ENCODE data around the gene TADA2B.
A peak's percentile ranks its signal among the peaks of the same experiment; 100 is the strongest.
"Not testable (repeated sequence)": the region's sequence is repeated elsewhere in the genome, so short reads cannot be mapped to it uniquely, and the experiment has no call there.

Gene TADA2B

DNA sequence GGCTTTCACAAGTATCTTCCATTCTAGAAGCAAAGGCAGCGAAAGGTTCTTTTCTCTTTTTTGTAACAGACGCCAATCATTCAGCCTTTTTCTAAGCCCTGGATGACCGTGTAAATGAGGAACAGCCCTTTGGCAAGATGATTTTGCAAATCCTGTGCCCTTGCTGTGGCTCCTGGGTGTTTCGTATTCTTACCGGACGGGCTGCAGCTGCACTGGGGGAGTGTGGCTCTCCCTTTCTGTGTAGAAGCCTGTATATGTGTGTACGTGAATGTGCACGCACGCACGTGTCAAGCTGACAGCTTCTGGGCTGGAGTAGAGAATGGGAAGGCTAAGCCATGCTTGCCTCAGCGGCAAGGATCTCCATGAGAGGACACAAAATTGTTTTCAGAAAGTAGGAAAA lies 16.5 kb downstream of the TADA2B start:
- no peak for DNase-seq (ENCODE audit: low read depth, low spot score)

DNA sequence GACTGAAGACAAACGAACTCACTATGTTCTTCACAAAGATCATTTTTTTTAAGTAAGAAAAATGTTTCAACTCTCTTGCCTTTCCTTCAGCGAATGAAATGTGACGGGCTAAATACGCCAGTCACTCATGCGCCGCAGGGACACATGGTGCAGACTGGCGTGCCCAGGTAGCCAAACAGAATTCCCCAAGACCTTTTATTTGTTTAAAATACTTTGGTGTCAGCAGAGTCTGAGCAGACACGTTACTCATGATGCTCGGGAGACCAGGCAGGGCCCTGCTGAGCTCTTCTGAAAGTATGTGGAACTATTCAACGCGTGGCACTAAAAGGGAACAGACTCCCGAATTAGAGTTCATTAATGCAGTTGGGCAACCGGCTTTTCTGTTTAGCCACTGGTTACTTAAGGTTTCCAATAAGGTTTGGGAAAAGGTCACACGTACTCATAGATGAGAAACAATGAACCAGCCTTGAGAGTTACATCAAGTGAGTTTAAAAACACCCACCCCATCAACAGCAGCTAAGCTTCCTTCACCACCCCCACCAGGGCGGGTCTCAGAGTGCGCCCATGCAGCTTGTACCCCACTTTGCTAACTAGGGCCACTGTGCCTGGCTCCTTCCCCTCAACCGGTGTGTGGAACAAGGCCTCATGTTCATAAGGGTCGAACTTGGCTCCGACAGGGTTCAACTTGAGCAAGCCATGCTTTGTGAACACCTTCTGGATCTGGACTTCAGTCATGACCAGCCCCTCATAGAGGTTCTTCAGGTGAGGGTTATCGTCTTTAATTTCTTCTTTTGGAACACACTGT lies 17.4 kb downstream of the TADA2B start:
- no peak for DNase-seq (ENCODE audit: low read depth, low spot score)

DNA sequence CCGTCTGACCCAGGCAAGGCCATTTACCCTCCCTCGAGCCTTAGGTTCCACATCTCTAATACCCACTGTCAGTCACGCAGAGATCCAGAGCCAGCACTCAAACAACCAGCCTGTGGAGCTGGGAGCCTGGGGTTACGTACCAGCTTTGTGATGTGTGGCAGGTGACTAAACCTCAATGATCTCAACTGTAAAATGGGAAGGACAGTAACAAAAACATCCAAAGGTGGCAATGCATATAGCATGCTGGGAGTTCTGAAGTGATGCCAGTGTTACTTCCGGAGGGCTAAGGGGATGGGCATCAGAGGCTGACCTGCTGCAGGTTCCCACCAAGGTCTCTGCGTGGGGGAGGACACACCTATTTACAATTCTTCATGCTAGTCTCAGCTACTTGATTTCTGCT lies 18.6 kb downstream of the TADA2B start:
- DNase-seq (ENCODE audit: low read depth, low spot score): no peak

DNA sequence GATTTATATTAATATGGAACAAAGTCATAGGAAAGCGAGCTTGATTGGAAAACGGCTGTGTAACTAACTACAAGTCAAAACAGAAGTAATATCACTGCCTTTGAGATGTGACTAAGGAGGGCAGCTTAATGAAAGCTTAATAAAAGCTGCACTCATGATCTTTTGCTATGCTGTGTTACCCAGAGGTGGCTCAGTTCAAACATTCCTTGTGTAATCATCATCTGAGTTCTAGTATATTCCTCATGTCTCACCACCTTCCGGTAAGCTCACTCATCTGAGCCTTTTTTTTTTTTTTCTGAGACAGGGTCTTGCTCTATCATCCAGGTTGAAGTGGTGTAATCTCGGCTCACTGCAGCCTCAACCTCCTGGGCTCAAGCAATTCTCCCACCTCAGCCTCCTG lies 19.6 kb downstream of the TADA2B start:
- no peak for DNase-seq (ENCODE audit: low read depth, low spot score)

DNA sequence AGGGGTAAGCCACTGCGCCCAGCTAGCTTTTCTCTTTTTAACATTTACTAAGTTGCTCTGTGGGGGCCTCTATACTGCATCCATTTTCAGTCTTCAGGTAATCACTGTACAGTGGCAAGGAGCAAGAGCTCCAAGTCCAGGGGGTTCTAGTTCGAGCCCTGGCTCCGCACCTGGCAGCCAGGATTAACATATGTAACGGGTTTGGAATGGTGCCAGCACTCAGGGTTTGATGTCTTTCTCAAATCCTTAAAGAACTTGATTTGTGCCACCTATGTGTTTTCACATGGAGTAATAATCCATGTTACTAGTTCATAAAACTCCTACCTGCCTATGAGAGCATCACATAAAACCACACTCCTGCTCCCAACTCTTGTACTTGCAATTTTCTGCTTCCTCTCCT lies 20.2 kb downstream of the TADA2B start:
- DNase-seq (ENCODE audit: low read depth, low spot score): no peak

DNA sequence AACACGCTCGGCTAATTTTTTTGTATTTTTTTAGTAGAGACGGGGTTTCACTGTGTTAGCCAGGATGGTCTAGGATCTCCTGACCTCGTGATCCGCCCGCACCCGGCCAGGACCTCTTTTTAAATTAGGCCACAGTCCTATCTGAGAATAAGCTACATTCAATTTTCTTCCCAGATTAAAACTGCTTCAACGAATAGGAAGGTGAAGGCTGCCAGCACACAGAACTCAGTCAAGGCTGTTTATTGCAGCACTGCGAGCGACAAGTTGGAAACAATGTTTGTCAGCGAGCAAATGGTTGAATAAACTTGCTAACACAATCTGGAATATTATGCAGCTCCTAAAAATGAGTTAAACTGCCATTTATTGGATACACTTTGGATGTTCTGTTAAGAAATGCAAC lies 22.8 kb downstream of the TADA2B start:
- DNase-seq (ENCODE audit: low read depth, low spot score): no peak

DNA sequence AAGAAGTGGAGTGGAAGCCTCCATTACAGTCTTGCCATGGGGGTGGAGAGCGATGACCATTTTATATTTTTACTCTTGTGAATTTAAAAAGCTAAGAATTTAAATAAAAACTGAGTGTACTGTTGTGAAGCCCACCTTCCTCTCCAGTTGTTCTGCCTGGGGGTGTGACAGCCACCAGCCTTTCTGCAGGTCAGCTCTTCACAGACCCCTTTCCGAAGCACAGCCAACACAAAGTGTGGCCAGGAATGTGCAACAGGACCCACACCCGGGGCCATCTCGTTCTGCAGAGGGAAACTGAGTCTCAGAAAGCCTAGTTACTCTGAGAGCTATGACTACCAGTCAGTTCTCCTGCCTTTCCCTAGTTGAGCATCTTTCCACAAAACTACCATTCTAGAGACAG lies 23.3 kb downstream of the TADA2B start:
- DNase-seq (ENCODE audit: low read depth, low spot score): no peak

DNA sequence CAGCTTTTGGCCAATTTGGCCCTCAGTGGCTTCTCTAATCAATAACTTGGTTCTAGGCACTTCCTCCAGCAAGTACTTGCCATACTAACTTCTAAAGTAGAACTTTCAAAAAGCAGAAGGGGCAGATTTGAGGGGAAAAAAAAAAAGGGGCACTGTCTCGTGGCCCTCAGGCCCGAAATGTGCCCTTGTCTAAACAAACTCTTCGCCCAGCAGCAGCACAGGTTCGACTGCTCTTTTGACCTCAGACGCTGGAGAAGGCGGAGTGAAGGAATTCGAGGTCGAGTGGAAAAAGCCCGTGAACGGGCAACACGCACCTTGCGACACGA lies 23.9 kb downstream of the TADA2B start:
- no peak for DNase-seq (ENCODE audit: low read depth, low spot score)

DNA sequence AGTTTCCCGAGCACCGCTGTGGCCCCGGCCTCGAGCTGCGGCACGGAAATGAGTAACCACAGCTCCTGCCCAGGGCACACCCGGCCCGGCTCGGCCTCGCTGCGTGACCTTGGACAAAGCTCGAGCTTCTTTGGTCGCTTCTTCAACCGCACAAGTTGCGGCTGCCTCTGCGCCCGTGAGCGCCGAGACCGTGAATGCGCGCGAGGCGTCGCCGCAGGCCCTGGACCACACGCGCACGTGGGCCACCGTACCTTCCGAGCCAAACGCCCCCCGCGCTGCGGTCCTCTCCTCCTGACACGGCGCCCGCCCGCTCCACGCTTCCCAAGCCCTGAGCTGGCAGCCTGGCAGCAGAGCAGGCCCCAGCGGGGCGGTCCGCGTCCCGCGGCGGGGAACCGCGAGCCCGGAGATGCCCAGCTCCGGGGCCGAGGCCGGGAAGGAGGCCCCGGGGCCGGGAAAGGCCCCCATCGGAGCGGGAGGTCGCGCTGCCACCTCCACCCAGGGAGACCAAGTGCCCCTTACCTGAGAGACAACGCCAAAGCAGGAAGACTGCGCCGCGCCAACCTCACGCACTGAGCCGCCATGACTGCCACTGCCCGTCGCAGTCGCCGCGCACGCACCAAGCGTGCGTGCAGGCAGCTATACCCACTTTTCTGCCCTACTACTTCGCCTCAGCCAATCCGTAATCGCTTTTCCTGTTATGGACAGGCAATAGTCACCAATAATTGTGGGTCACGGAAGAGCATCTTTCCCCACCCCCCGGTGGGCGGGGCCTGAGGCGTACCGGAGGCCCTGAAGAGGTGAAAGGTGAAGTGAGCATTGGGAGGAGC lies 24.5 kb downstream of the TADA2B start, which contains the start of gene GRPEL1:
TSS of gene GRPEL1 (minus strand) at position 613 of the 827 bp plus-strand sequence. CDS start at position 581, 32 bp downstream.
- peak; percentile 98 for DNase-seq (ENCODE audit: low read depth, low spot score)

DNA sequence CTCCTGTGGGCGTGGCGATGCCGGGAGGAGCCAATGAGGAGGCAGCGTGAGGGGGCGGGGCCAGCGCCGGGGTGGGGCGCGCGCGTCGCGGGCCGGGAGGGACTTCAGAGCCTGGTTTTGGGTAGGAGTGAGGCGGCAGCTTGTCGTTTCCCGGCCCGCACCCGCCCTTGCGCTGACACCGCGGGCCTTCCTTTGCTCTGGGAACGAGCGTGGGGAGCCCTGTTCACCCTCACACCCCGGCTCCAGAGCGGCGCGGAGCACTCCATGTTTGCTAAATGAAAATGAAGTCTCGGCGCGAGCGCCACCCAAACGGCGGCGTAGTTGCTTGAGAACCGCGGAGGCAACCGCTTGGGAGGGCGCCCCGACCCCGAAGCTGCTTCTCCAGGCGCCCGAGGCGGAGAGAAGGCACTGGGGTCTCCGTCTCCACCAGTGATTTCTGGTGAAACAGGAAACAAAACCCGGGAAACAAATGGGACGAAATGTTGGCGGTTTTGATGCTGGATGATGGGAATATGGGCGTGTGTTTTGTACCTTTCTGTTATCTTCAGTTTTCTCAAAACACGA lies 25.2 kb downstream of the TADA2B start:
- no peak for DNase-seq (ENCODE audit: low read depth, low spot score)

DNA sequence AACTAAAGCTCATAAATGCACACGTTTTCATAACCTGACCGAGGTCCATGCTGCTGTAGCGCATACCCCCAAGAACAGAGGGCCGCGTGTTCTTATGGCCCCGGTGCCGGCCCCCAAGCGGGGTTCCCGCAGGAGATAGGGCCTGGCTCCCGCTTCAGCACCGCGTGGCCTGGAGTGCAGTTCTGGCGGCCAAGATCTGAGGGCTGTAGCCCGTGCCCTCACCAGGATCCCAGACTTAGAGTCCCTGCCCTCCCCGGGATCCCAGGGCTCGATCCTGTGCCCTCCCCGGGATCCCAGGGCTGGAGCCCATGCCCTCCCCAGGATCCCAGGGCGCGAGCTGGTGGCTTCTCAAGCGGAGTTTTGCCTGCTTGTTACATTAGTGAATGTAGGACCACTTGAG lies 25.7 kb downstream of the TADA2B start:
- no peak for DNase-seq (ENCODE audit: low read depth, low spot score)

DNA sequence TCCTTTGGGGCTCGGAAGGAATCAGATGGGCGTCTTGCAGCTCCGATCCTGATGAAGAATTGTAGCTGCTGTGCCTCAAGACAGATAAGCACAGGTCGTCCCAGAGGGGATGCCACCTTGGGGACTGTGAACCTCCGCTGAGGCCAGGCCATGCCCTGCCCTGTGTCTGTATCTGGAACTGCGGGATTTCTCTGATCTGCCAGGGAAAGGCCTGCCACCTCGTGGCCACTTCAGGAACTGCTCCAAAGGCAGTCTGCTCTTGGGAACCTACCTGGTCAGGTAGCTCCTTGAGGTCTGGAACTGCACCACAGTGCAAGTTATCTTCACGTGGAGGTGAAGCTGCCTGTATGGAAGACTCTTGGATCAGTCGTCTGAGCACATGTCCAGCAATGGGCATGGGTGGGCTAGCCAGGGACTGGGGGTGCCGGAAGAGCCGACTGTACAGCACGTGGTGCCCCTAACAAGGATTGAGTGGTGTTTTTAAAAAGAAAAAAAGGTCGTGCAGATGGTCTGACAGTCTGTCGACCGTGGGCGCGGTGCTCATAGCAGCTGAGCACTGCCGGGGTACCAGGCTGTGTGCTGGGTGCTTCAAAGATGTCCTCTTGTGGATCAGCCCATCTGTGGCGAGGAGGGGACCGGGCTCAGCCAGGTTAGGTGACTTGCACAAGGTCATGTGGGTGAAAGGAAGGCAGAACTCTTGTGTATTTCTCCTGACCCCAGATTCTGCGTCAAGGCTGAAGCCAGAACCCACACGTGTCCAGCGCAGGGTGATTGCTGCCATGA lies 27.7 kb downstream of the TADA2B start:
- no peak for DNase-seq (ENCODE audit: low read depth, low spot score)

DNA sequence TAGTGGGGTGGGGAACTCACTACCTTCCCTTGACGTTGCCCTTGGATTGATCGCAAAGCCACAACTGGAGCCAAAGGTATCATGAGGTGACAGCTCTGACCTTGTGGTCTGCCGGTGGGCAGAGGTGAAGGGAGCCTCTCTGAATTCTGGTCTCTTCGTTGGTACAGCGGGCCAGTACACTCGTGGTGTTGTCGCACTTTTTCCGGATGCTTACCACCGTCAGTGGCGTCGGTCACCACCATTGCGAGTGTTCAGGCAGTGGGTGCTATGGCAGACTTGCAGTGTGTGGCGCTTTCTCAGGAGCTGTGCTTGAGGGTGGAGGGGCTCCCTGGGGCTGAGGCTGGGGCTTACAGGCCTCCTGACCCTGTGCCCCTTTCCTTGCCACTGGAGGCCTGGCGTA lies 29.9 kb downstream of the TADA2B start:
- DNase-seq (ENCODE audit: low read depth, low spot score): no peak

DNA sequence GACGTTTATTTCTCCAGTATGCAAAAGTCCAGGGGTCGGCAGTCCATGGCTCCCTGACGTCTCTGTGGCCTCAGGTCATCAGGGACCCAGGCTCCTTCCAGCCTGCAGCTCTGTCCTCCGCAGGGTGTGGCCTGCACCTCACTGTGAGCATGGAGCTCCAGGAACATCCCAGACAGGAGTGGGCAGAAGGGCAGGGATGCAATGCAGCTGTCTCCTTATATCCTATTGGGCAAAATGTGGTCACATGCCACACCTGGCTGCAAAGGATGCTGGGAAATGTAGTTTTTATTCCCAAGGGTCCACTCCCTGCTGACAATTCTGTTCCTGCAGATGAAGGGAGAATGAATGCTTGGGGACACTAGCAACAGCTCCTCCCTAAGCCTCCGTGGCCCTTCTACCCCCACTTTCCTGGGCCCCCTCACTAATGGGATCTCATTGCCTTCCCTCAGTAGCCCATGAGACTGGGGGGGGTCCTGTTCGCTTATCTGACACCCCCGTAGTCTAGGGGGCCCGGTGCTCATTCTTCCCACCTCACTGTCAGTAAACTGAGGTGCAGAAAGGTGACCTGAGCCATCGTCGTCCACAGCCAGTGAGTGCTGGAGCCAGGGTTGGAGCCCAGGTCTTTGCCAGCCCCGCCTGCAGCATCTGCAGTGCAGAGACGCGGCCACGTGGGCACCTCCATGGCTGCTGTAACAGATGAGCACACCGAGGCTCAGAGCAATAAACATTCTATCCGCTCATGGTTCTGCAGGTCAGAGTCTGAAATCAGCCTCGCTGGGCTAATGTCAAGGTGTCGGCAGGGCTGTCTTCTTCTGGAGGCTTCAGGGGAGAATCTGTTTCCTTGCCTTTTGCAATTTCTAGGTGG lies 30.6 kb downstream of the TADA2B start:
- no peak for DNase-seq (ENCODE audit: low read depth, low spot score)

DNA sequence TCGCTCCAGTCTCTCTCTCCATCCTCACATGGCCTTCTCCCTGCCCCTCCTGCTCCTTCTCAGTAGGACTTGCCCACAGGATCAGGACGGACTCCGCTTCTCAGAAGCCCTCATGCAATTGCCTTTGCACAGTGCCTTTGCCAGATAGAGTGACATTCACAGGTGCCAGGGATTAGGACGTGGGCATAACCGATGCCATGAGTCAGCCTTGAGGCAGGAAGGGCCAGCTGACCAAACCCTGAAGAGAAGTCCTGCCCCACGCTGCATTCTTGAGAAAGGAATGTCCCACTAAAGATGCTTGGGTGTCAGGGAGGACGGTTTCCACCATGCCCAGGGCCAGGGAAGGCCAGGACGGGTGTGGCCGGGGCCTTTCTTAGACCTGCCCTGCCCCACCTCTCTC lies 31.3 kb downstream of the TADA2B start:
- no peak for DNase-seq (ENCODE audit: low read depth, low spot score)

DNA sequence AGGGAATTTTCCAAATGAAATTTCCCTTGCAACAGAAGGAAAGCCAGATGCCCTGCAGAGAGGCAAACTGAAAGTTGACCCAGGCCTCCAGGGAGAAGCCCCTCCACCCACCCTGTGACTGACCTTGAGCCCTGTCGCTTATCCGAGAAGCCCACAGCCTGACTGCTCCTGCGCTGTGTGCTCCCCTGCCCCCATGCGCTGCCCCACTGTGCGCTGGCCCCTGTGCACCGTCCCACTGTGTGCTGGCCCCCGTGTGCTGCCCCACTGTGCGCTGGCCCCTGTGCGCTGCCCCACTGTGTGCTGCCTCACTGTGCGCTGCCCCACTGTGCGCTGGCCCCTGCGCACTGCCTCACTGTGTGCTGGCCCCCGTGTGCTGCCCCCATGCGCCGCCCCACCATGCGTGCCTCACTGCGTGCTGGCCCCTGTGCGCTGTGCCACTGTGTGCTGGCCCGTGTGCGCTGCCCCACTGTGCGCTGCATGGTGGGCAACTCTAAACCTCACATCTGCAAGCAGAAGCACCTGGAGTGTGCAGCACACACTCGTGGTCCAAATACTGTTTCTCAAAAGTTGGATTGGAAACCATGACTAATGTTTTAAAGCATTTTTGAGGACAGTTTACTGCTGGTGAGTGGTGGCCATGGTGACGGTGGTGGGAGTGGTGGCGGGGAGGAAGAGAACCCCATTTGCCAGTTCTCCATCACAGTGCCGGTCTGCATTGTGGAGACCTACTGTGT lies 33.0 kb downstream of the TADA2B start:
- no peak for DNase-seq (ENCODE audit: low read depth, low spot score)

DNA sequence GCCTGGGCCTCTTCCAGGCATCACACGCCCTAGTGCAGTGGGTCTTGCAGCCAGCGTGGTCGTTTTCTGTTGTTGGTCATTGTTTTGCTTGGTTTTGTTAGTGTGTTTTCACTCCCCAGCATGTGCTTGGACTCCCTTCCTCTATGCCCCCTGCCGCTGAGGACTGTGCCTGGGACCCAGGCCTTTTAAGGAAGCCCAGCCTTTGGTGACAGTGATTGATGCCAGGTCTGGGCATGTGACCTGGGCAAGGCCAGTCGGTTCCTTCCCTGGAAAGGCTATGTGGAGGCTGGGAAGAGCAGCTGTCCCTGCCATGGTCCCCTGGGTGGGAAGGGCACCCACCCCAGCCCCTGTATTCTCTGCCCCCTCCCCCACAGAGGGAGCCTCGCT lies 33.5 kb downstream of the TADA2B start:
- no peak for DNase-seq (ENCODE audit: low read depth, low spot score)

DNA sequence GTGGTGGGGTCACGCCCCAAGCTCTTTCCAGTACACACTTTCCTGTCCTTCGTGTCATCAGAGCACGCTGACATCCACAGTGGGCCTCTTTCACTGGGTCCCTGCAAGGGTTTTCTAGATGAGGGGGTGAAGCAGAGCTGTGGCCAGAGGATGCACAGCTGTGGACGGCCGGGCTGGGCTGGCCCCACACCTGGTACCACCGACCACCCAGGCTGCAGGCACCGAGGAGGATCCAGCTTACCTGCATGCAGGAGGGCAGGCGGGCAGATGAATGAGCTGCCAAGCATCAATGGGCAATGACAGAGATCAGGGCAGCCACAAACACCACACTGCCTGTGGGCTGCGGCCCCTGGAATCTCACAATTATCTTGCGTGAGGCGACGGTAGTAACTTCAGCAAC lies 34.2 kb downstream of the TADA2B start:
- no peak for DNase-seq (ENCODE audit: low read depth, low spot score)

DNA sequence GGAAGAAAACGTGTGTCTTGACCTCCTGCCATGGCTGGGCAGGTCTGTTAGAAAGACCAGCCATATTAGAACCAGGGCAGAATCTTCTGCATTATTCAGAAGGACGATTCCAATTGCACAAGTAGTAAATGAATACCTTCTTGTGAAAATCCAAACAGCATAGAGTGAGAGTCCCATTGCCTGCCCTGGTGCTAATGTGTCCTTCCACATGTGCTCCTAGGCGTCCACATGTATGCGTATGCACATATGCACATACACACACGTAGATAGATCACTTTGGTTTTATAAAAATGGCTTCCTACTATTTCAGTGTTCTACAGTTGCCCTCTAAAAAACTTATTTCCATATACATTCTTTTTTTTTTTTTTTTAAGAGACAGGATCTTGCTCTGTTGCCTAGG lies 34.9 kb downstream of the TADA2B start:
- DNase-seq (ENCODE audit: low read depth, low spot score): no peak

DNA sequence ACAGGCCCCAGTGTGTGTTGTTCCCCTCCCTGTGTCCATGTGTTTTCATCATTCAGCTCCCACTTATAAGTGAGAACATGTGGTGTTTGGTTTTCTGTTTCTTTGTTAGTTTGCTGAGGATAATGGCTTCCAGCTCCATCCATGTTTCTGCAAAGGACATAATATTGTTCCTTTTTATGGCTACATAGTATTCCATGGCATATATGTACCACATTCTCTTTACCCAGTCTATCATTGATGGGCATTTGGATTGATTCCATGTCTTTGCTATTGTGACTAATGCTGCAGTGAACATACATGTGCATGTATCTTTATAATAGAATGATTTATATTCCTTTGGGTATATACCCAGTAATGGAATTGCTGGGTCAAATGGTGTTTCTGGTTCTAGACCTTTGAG lies 36.3 kb downstream of the TADA2B start:
- not testable (repeated sequence) for DNase-seq (ENCODE audit: low read depth, low spot score)

All from smooth muscle cell of the brain vasculature (primary cell).